ENCODE results near the gene CCL2.
A peak's percentile ranks its signal among the peaks of the same experiment; 100 is the strongest.

Gene CCL2

DNA sequence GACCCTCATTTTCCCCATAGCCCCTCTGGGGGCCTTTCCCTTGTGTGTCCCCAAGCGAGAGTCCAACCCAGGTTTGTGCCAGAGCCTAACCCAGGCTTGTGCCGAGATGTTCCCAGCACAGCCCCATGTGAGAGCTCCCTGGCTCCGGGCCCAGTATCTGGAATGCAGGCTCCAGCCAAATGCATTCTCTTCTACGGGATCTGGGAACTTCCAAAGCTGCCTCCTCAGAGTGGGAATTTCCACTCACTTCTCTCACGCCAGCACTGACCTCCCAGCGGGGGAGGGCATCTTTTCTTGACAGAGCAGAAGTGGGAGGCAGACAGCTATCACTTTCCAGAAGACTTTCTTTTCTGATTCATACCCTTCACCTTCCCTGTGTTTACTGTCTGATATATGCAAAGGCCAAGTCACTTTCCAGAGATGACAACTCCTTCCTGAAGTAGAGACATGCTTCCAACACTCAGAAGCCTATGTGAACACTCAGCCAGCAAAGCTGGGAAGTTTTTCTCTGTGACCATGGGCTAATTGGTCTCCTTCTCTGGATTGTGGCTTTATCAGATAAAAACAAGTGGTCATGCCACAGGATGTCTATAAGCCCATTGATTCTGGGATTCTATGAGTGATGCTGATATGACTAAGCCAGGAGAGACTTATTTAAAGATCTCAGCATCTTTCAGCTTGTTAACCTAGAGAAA is 2.5 kb upstream of the CCL2 start:
- Histone ChIP-seq H3K27ac (ENCODE audit: low read length) (no peak overlapping the region), H3K36me3 (replicated peaks; ENCODE audit: low read depth, low read length) (no peaks in the 10 kb centered on the region), H3K4me3 (ENCODE audit: low read length) (no peak overlapping the region), H4K20me1 (ENCODE audit: insufficient read depth, low read length) (peaks cover 18% of the 10 kb centered on the region; the same call in 1 of the 2 replicates), H3K9me3 (ENCODE audit: insufficient read depth, low read length) (no peaks in the 10 kb centered on the region), H3K9ac (ENCODE audit: low read length) (no peak overlapping the region), H2AFZ (ENCODE audit: low read depth, low read length) (no peak overlapping the region), H3K27me3 (ENCODE audit: low read depth, low read length) (peaks cover 95% of the 10 kb centered on the region), H3K4me2 (ENCODE audit: low read length) (no peak overlapping the region), H3K79me2 (ENCODE audit: low read length) (no peaks in the 10 kb centered on the region), H3K4me1 (ENCODE audit: low read length) (peaks cover 25% of the 10 kb centered on the region)
- no peak for TF ChIP-seq CTCF (IDR thresholded peaks at IDR 0.05; ENCODE audit: low read depth, low read length)
- no peak for TF ChIP-seq EZH2phosphoT487 (IDR thresholded peaks at IDR 0.05; ENCODE audit: low read depth)

DNA sequence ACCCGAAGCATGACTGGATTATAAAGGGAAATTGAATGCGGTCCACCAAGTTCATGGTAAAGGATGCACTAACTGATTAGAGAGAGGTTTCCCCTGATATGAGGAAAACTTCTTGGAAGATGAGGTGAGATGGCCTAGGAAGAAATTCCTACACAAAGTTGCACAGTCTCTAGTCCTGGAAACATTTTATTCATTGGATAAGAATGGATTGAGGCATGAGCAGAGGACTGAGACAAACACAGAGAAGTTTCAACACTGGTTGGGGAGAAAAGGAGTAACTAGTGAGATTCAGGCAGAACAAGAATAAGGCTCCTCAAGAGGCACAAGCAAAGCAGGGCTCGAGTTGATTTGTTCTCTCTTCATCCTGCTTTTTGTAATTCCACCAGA is 2.0 kb upstream of the CCL2 start:
- Histone ChIP-seq H3K9me3 (ENCODE audit: insufficient read depth, low read length) (no peaks in the 10 kb centered on the region), H3K27me3 (ENCODE audit: low read depth, low read length) (peaks cover 94% of the 10 kb centered on the region), H4K20me1 (ENCODE audit: insufficient read depth, low read length) (peaks cover 18% of the 10 kb centered on the region; the same call in 1 of the 2 replicates), H3K27ac (ENCODE audit: low read length) (no peak overlapping the region), H2AFZ (ENCODE audit: low read depth, low read length) (no peak overlapping the region), H3K79me2 (ENCODE audit: low read length) (no peaks in the 10 kb centered on the region), H3K4me2 (ENCODE audit: low read length) (no peak overlapping the region), H3K9ac (ENCODE audit: low read length) (no peak overlapping the region), H3K4me1 (ENCODE audit: low read length) (peaks cover 25% of the 10 kb centered on the region), H3K36me3 (replicated peaks; ENCODE audit: low read depth, low read length) (no peaks in the 10 kb centered on the region), H3K4me3 (ENCODE audit: low read length) (no peak overlapping the region)
- TF ChIP-seq CTCF (IDR thresholded peaks at IDR 0.05; ENCODE audit: low read depth, low read length) (no peak), EZH2phosphoT487 (IDR thresholded peaks at IDR 0.05; ENCODE audit: low read depth) (no peak)

- Histone ChIP-seq H3K27me3 (ENCODE audit: low read depth, low read length) (peaks cover 96% of the 10 kb centered on the region), H3K4me2 (ENCODE audit: low read length) (no peak overlapping the region), H3K79me2 (ENCODE audit: low read length) (no peaks in the 10 kb centered on the region), H2AFZ (ENCODE audit: low read depth, low read length) (no peak overlapping the region), H3K9ac (ENCODE audit: low read length) (no peak overlapping the region), H3K36me3 (replicated peaks; ENCODE audit: low read depth, low read length) (no peaks in the 10 kb centered on the region), H4K20me1 (ENCODE audit: insufficient read depth, low read length) (peaks cover 14% of the 10 kb centered on the region; the same call in 1 of the 2 replicates), H3K4me3 (ENCODE audit: low read length) (no peak overlapping the region), H3K27ac (ENCODE audit: low read length) (no peak overlapping the region), H3K9me3 (ENCODE audit: insufficient read depth, low read length) (no peaks in the 10 kb centered on the region), H3K4me1 (ENCODE audit: low read length) (peaks cover 15% of the 10 kb centered on the region)
- TF ChIP-seq CTCF (IDR thresholded peaks at IDR 0.05; ENCODE audit: low read depth, low read length) (no peak), EZH2phosphoT487 (IDR thresholded peaks at IDR 0.05; ENCODE audit: low read depth) (no peak)
These were observed 939 bp upstream of the CCL2 start for GRCh38 chr17:34254146-34254545.

GRCh38 chr17:34255381-34255732 is 272 bp downstream of the CCL2 start:
- H3K4me1 ChIP-seq (ENCODE audit: low read length), result peaks cover 9% of the 10 kb centered on the region; the same call in 1 of the 2 replicates
- peaks cover 12% of the 10 kb centered on the region; the same call in 1 of the 2 replicates for H4K20me1 ChIP-seq (ENCODE audit: insufficient read depth, low read length)
- no peaks in the 10 kb centered on the region for H3K36me3 ChIP-seq (replicated peaks; ENCODE audit: low read depth, low read length)
- no peak overlapping the region for H3K9ac ChIP-seq (ENCODE audit: low read length)
- H3K4me2 ChIP-seq (ENCODE audit: low read length), result peak overlapping the region; percentile 47
- no peak overlapping the region for H2AFZ ChIP-seq (ENCODE audit: low read depth, low read length)
- no peak overlapping the region for H3K4me3 ChIP-seq (ENCODE audit: low read length)
- peaks cover 91% of the 10 kb centered on the region for H3K27me3 ChIP-seq (ENCODE audit: low read depth, low read length)
- H3K27ac ChIP-seq (ENCODE audit: low read length), result no peak overlapping the region
- no peaks in the 10 kb centered on the region for H3K79me2 ChIP-seq (ENCODE audit: low read length)
- no peaks in the 10 kb centered on the region for H3K9me3 ChIP-seq (ENCODE audit: insufficient read depth, low read length)
- TF ChIP-seq CTCF (IDR thresholded peaks at IDR 0.05; ENCODE audit: low read depth, low read length) (no peak), EZH2phosphoT487 (IDR thresholded peaks at IDR 0.05; ENCODE audit: low read depth) (no peak)

Data from OCI-LY3 (cell line).